Memory B cell (primary cell): ENCODE measurements around the gene WT1.

ENCODE experiments used
- ATAC-seq: fragments of 150-1000 bp; cut with Tn5 transposase; 2 replicates; pipeline ENCODE4 v1.10.0; 2021; ENCODE audit warnings: low read depth, mild to moderate bottlenecking, moderate library complexity
- DNase-seq, 2 donors: peaks; one replicate each; pipeline ENCODE4 v3.0.0; 2022; ENCODE audit warnings: low spot score in 2 of 2
- H3K27ac Mint-ChIP-seq: one replicate; pipeline ENCODE4 v1.8.0; 2022; ENCODE audit warnings: mild to moderate bottlenecking, moderate library complexity, mixed read lengths
- H3K27me3 Mint-ChIP-seq: one replicate; pipeline ENCODE4 v1.8.0; 2022; ENCODE audit warnings: mixed read lengths
- H3K36me3 Mint-ChIP-seq: one replicate; pipeline ENCODE4 v1.8.0; 2022; ENCODE audit warnings: mild to moderate bottlenecking, mixed read lengths
- H3K4me1 Mint-ChIP-seq: one replicate; pipeline ENCODE4 v1.8.0; 2022; ENCODE audit warnings: mixed read lengths
- H3K4me3 Mint-ChIP-seq: one replicate; pipeline ENCODE4 v1.8.0; 2022; ENCODE audit warnings: mild to moderate bottlenecking, moderate library complexity, mixed read lengths
- H3K9me3 Mint-ChIP-seq: one replicate; pipeline ENCODE4 v1.8.0; 2022; ENCODE audit warnings: mixed read lengths

Gene WT1

GRCh38 chr11:32448232-32448631 is 12.9 kb upstream of the WT1 start:
- H3K27ac Mint-ChIP-seq = no peak overlapping the region
- H3K9me3 Mint-ChIP-seq = no peaks in the 10 kb centered on the region
- H3K4me1 Mint-ChIP-seq = no peaks in the 10 kb centered on the region
- ATAC-seq (no peak), DNase-seq (no peak)
- H3K27me3 Mint-ChIP-seq = peaks cover 6% of the 10 kb centered on the region
- H3K4me3 Mint-ChIP-seq = no peak overlapping the region
- no peaks in the 10 kb centered on the region for H3K36me3 Mint-ChIP-seq

- H3K27ac Mint-ChIP-seq = no peak overlapping the region
- ATAC-seq = no peak
- H3K9me3 Mint-ChIP-seq = no peaks in the 10 kb centered on the region
- H3K4me3 Mint-ChIP-seq = no peak overlapping the region
- H3K27me3 Mint-ChIP-seq = peaks cover 6% of the 10 kb centered on the region
- DNase-seq = no peak
- H3K36me3 Mint-ChIP-seq = no peaks in the 10 kb centered on the region
- no peaks in the 10 kb centered on the region for H3K4me1 Mint-ChIP-seq
These were observed 11.9 kb upstream of the WT1 start for GRCh38 chr11:32447252-32447651.

- Mint-ChIP-seq H3K27me3 (peaks cover 6% of the 10 kb centered on the region), H3K4me3 (no peak overlapping the region), H3K27ac (no peak overlapping the region), H3K36me3 (no peaks in the 10 kb centered on the region), H3K9me3 (no peaks in the 10 kb centered on the region), H3K4me1 (no peaks in the 10 kb centered on the region)
- no peak for DNase-seq
- no peak for ATAC-seq
These were observed 10.9 kb upstream of the WT1 start for GRCh38 chr11:32446227-32446626.

- Mint-ChIP-seq H3K4me3 (no peak overlapping the region), H3K4me1 (no peaks in the 10 kb centered on the region), H3K27ac (no peak overlapping the region), H3K9me3 (no peaks in the 10 kb centered on the region), H3K36me3 (no peaks in the 10 kb centered on the region), H3K27me3 (peaks cover 10% of the 10 kb centered on the region)
- no peak for ATAC-seq
- no peak for DNase-seq
These were observed 8.8 kb upstream of the WT1 start for GRCh38 chr11:32444186-32444585.

GRCh38 chr11:32440916-32441315 is 5.6 kb upstream of the WT1 start:
- H3K9me3 Mint-ChIP-seq = no peaks in the 10 kb centered on the region
- no peaks in the 10 kb centered on the region for H3K4me1 Mint-ChIP-seq
- H3K4me3 Mint-ChIP-seq = no peak overlapping the region
- H3K27me3 Mint-ChIP-seq = peaks cover 17% of the 10 kb centered on the region
- DNase-seq (no peak), ATAC-seq (no peak)
- no peaks in the 10 kb centered on the region for H3K36me3 Mint-ChIP-seq
- no peak overlapping the region for H3K27ac Mint-ChIP-seq

- Mint-ChIP-seq H3K4me1 (peaks cover 3% of the 10 kb centered on the region), H3K27ac (no peak overlapping the region), H3K4me3 (no peak overlapping the region), H3K27me3 (peaks cover 18% of the 10 kb centered on the region), H3K9me3 (no peaks in the 10 kb centered on the region), H3K36me3 (no peaks in the 10 kb centered on the region)
- ATAC-seq = no peak
- DNase-seq = no peak
These were observed 5.1 kb upstream of the WT1 start for GRCh38 chr11:32440312-32440908.

GRCh38 chr11:32439501-32440210 is 4.3 kb upstream of the WT1 start:
- Mint-ChIP-seq H3K27me3 (peaks cover 18% of the 10 kb centered on the region), H3K9me3 (no peaks in the 10 kb centered on the region), H3K4me3 (no peak overlapping the region), H3K4me1 (peaks cover 3% of the 10 kb centered on the region), H3K27ac (no peak overlapping the region), H3K36me3 (no peaks in the 10 kb centered on the region)
- ATAC-seq = no peak
- no peak for DNase-seq

GRCh38 chr11:32438866-32439489 is 3.6 kb upstream of the WT1 start:
- ATAC-seq (no peak), DNase-seq (no peak)
- Mint-ChIP-seq H3K9me3 (no peaks in the 10 kb centered on the region), H3K4me1 (peaks cover 3% of the 10 kb centered on the region), H3K27me3 (peaks cover 18% of the 10 kb centered on the region), H3K4me3 (no peak overlapping the region), H3K27ac (no peak overlapping the region), H3K36me3 (no peaks in the 10 kb centered on the region)

- Mint-ChIP-seq H3K4me3 (no peak overlapping the region), H3K9me3 (no peaks in the 10 kb centered on the region), H3K4me1 (peaks cover 3% of the 10 kb centered on the region), H3K27ac (no peak overlapping the region), H3K36me3 (no peaks in the 10 kb centered on the region), H3K27me3 (peaks cover 24% of the 10 kb centered on the region)
- DNase-seq (no peak), ATAC-seq (no peak)
These were observed 3.1 kb upstream of the WT1 start for GRCh38 chr11:32438346-32438865.

GRCh38 chr11:32437495-32438345 is 2.4 kb upstream of the WT1 start:
- H3K27ac Mint-ChIP-seq = no peak overlapping the region
- peaks cover 3% of the 10 kb centered on the region for H3K4me1 Mint-ChIP-seq
- no peaks in the 10 kb centered on the region for H3K9me3 Mint-ChIP-seq
- no peak for DNase-seq
- no peak overlapping the region for H3K4me3 Mint-ChIP-seq
- peaks cover 25% of the 10 kb centered on the region for H3K27me3 Mint-ChIP-seq
- H3K36me3 Mint-ChIP-seq = no peaks in the 10 kb centered on the region
- no peak for ATAC-seq

- Mint-ChIP-seq H3K4me1 (peaks cover 3% of the 10 kb centered on the region), H3K36me3 (no peaks in the 10 kb centered on the region), H3K27me3 (peaks cover 27% of the 10 kb centered on the region), H3K4me3 (no peak overlapping the region), H3K27ac (no peak overlapping the region), H3K9me3 (no peaks in the 10 kb centered on the region)
- no peak for DNase-seq
- no peak for ATAC-seq
These were observed 1.6 kb upstream of the WT1 start for GRCh38 chr11:32436751-32437494.

GRCh38 chr11:32435942-32436750 is 807 bp upstream of the WT1 start:
- Mint-ChIP-seq H3K27ac (no peak overlapping the region), H3K4me1 (peaks cover 3% of the 10 kb centered on the region)
- no peak for DNase-seq

GRCh38 chr11:32435152-32435480 is 223 bp downstream of the WT1 start:
- DNase-seq (no peak), ATAC-seq (no peak)
- no peak overlapping the region for H3K4me3 Mint-ChIP-seq
- H3K36me3 Mint-ChIP-seq = peaks cover 2% of the 10 kb centered on the region
- peaks cover 1% of the 10 kb centered on the region for H3K9me3 Mint-ChIP-seq
- H3K27me3 Mint-ChIP-seq = peaks cover 31% of the 10 kb centered on the region
- H3K4me1 Mint-ChIP-seq = peaks cover 3% of the 10 kb centered on the region
- no peak overlapping the region for H3K27ac Mint-ChIP-seq

More at GRCh38 chr11:32435942-32436750, 807 bp upstream of the WT1 start:
- H3K36me3 Mint-ChIP-seq = no peaks in the 10 kb centered on the region
- no peak for ATAC-seq
- H3K4me3 Mint-ChIP-seq = no peak overlapping the region
- no peaks in the 10 kb centered on the region for H3K9me3 Mint-ChIP-seq
- peaks cover 29% of the 10 kb centered on the region for H3K27me3 Mint-ChIP-seq
